HS-5 (cell line): ENCODE data around the gene MAGEF1.

Experiments
- DNase-seq: peaks from one replicate; pipeline ENCODE4 v3.0.0-alpha.2; 2012; ENCODE audit warnings: low read depth

Gene MAGEF1, protein sequence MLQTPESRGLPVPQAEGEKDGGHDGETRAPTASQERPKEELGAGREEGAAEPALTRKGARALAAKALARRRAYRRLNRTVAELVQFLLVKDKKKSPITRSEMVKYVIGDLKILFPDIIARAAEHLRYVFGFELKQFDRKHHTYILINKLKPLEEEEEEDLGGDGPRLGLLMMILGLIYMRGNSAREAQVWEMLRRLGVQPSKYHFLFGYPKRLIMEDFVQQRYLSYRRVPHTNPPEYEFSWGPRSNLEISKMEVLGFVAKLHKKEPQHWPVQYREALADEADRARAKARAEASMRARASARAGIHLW

DNA sequence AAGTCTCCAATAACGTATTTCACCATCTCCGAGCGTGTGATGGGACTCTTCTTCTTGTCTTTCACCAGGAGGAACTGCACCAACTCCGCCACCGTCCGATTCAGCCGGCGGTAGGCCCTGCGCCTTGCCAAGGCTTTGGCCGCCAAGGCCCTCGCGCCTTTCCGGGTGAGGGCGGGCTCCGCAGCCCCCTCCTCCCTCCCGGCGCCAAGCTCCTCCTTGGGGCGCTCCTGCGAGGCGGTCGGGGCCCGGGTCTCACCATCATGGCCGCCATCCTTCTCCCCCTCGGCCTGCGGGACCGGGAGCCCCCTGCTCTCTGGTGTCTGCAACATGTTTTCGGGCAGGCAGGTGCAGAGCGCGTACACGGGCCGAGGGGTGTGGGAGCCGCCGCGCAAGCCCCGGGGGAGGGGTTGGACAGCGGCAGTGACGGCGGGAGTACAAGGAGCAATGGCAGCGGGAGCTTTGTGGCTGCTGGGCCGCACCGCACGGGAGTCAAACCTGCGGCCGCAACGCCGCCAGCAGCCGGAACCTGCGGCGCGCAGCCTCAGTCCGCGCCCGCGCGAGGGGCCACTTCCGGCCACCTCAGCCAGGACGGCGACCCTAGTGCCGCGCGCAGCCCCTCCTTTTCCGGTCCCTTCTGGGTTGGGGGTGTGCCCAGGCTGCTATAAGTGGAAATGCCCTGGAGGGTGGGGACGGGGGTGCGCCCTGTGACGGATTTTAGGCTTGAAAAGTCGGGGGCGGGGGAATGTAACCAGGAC lies at the start of gene MAGEF1:
TSS of gene MAGEF1 (minus strand) at position 572 of the 755 bp plus-strand sequence. CDS start at position 329, 243 bp downstream.
- no peak for DNase-seq

DNA sequence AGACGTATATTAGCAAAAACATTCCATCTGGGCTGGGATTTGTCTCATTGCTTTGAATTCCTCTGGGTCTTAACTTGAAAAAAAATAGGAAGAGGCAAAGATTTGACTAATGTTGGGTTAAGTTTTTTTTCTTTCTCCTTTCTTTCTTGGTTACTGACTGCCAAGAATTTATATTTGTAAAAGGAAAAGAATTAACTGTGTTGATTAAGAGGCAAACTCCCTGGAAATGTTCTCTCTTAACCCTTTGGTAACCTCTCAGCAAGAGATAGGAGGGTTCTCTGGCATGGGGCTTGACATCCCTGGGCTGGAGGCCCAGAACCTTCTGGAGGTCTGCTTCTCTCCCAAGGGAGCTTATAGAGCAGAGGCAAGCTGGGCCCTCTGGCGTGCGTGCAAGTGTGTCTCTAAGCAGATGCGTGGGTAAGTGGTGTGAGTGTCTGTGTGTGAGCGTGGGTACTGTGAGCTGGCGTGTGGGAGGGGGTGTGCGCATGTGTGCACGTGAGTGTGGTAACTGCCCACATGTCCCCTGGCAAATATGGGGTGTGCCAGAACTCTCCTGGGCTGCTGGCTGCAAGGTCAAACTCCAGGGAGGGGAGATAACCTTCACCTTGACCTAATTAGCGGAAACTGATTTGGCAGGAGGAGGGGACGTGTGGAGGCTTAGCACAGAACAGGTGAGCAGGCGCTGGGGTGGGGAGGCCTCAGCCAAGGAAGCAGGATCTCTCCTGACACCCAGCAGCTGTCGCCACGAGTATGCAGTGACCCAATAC lies 49.4 kb upstream of the MAGEF1 start:
- DNase-seq: no peak

DNA sequence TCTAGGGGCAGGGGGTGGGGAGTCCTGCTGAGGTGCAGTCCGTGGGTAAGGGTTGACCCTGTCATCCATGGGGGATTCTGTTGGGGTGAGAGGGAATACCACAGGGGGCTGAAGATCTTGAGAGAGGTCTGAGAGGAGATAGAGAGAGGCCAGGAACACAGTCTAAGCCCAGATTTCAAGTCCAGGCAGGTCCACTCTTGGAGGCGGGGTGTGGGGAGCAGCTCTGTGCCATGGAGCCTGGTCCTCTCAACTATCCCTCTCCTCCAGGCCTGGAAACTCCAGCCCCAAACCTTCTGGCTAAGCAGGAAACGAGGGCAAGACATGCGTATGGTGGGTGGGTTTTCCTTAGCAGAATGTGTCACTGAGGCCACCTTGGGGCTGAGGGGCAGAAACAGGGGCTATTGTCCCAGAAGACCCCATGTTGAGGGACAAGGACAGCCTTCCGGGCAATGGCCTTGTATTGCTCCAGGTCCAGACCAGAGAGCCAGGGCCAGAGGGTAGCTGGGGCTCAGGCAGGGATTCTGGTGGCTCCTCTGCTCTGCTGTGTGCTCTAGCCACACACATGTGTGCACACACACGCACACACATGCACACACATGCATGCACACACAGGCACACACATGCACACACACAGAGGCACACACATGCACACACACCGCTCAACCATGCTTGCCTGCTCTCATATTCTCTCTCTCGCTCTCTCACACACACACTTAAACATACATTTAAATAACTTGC lies 48.6 kb upstream of the MAGEF1 start:
- no peak for DNase-seq

DNA sequence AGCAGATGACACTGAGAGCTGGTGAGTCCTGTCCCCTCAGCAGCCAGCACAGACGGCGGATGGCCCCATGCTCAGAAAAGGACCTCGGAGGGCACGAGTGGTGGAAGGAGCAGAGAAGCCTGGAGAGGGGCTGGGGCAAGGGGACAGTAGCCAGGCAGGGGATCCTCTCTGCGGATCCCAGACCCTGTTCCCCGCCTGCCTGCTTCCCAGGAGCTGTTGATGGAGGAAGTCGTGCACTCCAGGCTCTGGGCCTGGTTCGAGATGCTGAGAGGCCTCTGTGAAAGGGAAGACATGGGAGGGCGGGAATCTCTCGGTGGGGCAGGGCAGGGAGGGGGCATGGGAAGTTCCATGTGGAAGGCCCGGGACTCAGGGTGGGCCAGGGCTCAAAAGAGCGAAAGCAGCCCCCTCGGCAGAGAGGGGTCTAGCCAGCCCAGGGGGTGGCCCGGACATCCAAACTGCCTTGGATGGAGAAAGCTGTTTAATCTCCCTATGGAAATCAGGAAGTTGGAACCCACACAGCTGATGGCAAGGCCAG lies 47.9 kb upstream of the MAGEF1 start:
- DNase-seq: no peak

DNA sequence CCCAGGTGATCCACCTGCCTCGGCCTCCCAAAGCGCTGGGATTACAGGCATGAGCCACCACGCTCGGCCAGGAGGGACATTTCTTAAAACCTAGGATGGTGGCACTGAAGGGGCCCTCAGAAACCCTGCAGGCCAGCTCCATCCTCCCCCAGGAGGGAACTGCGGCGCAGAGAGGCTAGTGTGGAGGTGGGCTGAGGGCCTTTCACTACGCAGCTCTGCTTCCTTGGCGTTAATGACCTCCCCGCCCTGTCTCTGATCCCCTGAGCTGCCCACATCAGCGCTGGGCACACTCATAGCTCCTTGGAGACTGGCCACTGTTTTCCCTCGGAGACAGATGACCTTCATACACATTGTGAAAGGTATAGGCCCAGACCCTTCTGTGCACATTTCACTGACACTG lies 46.2 kb upstream of the MAGEF1 start:
- no peak for DNase-seq

DNA sequence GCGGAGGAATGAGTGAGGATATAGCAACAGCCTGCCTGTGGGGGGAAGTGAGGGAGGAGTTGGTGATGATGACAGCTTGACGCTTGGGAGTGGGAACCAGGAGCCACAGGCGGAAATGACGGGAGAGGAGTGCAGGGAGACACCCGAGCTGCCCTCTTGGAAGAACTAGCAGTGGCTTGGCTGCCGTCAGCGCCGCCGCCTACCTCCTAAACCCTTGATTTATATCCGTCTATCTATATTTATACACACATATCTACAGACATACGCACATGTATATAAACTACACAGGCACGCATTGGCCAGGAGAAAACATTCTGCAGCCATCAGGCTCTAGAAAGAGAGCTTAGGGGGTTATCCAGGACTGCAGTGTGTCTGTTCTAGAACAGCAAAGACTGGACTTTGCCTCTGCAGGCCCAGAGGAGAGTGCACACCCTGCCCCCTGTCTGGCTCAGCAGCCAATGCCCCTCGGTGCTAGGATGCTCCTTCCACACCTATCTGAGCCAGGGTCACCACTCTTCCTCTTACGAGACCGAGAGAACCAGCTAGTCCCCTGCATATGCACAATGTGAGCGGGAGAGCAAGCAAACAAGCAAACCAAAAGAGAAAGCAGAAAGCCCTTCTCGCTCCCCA lies 45.3 kb upstream of the MAGEF1 start:
- DNase-seq: no peak

DNA sequence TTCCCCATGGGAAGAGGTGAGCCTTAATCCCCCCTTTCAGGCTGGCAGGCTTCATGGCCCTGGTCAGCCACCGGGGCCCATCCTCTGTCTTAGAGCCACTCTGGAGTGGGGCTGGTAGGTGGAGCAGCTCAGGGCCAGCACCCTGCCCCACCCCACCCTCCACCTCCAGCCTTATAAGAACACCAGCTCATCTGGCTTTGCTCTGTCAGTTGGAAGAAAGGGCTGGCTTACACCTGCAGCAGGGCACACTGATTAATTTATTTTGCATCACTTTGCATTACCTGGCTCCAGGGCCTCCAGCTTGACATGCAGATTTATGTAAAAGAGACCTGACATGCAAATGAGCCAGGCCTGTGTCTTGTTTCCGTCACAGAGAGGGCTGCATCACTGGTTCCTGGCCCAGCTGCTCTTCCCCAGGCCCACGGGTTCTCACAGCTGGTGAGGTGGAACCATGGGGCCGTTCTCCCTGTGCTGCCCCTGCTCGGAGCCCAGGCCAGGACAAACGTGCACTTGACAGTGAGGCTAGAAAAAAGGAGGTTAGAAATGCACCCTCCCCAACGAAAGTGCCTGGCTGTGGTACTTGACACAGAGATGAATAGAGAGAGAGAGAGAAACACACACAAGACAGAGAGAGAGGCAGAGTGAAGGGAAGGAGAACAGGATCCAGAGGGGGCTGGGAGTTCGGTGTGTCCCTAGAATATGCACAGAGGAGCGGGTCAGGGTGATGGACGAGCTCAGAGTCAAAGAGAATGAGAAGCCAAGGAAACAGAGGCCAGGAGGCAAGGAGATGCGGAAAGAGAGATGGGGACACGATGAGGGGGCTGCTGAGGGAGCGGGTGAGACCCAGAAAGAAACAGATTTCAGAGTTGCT lies 44.5 kb upstream of the MAGEF1 start:
- DNase-seq: no peak

DNA sequence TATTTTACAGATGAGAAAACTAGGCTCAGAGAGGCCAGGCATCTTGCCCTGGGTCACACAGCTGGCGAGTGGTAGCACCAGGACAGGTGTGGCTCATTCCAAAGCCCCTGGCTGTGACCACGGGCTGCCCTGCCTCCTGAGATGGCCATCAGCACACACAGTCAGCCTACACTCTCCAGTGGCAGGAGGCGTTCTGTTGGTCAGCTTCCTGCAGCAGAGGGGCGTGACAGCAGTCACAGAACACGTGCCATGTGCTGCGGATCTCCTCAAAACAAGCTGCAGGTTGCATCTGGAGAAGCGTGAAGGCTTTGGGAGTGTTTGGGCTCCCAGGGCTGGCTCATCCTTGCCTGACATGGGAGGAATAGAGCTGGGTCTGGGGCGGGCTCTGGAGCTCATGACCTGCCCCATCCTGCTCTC lies 43.5 kb upstream of the MAGEF1 start:
- DNase-seq: no peak

DNA sequence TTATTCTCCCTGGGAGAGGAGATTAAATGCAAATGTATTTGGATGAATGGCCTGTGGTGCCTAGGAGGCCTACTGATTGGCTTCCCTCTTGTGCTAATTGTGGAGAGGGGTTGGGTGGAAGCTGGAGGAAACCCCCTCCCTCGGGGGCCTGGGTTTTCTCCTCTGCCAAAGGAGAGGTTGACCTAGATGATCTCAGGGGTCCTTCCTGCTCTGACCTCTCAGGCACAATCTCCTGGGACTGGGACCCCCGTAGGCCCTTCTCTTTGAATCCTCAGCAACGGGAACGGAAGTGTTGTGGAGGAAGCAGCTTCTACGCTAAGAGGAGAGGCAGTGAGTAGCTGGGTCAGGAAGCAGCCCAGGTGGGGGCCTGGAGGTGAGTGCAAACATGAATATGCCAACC lies 40.5 kb upstream of the MAGEF1 start:
- DNase-seq: no peak

DNA sequence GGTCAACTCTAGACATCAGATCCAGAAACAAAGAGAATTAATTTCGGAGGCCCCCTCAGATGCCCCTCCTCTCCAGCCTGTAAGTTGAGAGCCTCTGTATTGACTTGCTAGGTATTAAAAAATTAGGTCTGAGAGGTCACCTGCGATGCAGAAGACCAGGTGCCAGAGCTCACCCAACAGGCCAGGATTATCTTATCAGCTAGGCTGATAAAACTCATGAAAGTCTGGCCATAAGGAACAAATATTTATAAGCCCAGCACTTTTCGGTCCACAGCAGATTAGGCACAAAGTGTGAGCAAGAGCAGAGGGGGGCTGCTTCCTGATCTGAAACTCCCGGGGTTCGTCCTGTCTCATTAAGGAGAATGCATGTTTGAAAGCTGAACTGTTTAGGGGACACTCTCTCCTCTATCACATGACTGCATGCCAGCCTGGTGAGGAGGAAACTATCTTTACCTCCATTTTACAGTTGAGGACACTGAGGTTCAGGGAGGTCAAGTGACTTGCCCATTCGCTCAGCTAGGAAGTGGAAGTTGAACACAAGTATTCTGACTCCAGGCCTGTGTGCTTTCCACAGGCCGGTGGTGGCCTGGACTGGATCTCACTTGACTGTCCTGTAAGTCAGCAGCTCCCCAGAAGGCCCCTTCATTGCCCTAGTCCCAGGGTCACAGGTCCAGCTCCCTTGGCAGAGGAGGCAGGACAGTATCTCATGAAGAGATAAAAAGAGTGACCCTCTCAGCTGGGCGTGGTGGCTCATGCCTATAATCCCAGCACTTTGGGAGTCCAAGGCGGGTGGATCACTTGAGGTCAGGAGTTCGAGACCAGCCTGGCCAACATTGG lies 39.6 kb upstream of the MAGEF1 start:
- DNase-seq: no peak

DNA sequence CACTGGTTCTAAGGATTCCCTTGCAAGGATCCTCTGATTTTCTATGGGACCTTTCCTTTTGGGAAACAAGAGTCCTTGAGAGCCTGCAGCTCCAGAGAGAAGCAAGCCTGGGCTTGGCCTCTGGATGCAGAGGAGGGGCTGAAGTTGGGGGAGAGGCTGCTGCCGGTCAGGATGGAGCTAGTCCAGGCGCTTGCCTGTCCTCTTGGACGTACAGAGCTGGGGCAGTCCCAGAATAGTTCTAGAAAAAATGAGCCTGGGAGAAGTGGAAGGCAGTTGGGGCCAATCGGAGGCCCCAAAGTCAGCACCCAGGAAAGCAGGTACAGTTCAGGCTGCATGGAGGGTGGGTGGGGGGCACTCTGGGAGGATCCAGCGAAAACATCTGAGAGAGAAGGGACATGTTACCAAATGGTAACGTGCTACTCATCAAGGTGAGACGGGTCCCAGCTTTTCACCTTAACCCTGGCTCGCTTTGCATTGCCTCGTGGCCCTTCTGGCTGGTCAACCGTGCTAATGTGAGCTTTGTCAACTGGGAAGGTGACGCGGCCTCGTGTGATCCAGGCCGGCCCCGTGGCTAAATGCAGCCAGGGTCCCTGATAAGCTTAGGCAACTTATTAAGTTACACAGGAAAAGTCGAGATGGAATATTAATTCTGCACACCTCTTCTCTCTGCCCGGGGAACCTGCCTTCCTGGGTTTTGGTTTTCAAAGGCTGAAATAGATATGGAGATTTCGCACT lies 38.7 kb upstream of the MAGEF1 start:
- DNase-seq: no peak

DNA sequence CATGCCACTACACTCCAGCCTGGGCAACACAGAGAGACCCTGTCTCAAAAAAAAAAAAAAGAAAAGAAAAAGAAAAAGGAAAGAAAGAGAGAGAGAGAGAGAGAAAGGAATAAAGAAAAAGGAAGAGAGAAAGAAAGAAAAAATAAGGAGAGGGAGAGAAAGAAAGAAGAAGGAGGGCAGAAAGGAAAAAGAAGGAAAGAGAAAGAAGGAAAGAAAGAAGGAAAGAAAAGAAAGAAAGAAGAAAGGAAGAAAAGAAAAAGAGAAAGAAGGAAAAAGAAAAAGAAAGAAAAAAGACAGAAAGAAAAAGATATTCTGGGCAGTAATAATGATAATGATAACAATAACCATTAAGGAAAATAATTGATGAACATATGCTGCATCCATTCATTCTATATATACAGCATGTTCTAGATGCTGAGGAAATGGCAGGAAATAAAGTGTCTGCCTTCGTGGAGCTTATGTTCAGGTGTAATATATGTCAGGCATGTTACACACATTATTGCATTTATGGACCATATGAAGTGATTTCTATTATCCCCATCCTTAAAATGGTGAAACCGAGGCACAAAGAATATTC lies 37.4 kb upstream of the MAGEF1 start:
- no peak for DNase-seq

DNA sequence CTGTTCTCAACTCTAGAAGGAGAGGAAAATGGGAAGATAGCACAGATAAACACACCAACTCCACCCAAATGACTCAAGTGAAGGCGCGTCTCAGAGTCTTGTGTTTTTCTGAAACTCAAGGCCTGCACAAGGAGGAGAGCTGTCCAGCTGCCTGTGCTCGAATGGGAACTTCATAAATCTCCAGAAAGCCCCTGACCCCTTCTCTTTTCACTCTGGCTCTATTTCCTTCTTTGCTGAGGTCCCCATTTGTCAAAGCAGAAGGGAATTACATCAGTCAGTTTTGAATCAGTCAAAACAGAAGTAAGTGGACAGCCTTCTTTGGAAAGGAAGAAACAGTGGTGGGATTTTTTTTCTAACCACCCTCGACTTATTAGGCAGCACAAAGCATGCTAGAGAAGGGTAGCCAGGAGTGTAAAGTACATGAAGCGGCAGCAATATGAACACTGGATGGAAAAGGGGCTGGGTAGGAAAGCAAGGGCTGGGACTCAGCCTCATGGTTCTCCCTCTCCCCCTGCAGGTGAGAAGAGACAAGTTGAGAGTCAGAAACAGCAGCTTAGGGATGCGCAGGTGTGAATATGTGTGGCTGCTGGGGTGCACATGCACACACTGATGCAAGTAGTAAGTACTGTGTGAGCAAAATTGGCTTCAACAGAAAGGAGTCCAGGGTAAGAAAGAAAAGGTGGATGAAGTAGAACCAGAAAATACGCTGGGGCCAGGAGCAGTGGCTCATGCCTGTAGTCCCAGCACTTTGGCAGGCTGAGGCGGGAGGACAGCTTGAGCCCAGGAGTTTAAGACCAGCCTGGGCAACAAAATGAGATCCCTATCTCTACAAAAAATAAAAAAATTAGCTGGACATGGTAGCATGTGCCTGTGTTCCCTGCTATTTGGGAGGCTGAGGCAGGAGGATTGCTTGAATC lies 36.6 kb upstream of the MAGEF1 start:
- DNase-seq: no peak

DNA sequence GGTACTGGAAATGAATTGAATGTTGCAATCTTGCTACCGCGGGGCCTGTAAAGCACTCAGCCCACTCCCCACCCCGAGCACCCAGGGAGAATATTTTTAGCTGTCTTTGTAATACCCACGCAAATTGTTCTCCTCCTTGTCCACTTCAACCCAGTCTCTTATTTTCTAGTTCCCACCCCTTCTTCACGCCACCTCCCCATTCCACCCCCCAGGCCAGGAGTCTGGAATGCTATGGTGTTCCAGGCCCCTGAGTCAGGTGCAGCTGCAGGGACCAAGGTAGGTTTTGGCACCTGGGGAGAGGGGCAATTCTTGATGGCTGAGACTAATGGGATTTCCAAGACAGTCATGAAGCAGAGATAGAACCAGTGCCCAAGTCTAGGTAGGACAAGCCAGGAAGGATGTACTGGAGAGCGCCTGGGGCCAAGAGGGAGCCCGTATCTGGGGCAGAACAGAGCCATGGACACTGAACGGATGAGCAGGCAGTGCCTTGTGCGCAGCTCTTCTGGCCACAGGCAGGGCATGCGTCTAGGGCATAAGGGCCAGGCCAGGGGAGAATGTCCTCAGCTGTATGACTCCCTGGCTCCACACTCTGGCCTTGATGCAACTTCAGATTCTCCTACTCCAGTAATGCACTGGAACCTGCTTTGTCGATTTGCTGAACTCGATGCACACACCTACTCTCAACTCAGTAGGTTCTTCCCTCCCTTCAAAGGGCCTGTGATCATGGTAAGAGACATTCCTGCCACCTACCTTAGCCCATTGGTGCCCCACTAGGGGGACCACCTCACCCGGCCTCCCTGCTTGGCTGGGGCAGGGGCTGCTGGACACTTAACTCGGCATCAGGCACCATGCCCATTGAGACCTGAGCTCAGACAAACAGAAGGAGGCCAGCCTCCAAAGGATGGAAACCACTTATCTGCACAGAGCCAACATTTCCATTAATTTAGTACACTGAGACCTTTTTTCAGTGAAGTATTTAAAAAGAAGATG lies 34.6 kb upstream of the MAGEF1 start:
- no peak for DNase-seq

DNA sequence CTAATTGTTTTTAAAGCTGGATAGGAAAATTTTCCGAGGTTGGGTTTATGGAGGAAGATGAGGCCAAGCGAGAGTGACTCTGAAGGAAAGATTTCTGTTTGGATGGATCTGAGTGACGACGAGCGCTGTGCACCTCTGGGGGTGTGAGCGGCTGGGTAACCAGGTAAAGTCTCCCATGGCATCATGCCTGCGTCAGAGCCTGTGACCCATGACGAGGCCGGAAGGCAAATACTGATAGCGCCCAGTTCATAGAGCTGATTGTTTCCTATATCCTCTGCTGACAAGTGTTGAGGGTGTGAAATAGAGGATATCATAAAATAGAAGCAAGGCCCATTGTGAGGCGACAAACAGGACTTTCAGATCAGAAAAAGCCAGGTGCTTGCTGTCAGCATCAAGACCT lies 33.7 kb upstream of the MAGEF1 start:
- DNase-seq: no peak

DNA sequence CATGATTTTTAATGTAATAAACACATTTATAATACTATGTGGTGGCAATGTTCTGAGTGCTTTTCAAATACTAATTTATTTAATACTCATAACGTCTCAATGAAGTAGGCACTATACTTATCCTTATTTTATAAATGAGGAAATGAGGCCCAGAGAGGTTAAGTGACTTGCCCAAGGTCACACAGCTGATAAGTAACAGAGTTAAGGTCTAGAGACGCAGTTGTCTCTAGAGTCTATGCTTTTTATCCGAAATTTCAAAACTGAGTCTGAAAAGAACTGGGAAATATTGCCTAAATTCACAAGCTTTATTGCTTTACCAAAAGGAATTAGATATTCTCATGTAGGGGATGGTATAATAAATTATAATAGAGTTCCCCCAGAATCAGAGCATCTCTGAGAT lies 31.4 kb upstream of the MAGEF1 start:
- no peak for DNase-seq
